Neural cell (in vitro differentiated cells): ENCODE data around the gene CKM.

Experiments
- EP300 ChIP-seq: fragments of 450-650 bp; conservative IDR thresholded peaks from 2 replicates; pipeline ENCODE4 v1.6.1; 2014; ENCODE audit warnings: antibody characterized with exemption, mild to moderate bottlenecking, moderate library complexity; ENCODE audit not compliant: poor library complexity, severe bottlenecking
- EZH2 ChIP-seq: fragments of 200-600, 300-800 bp; shearing (Covaris generic), sonication (generic); IDR thresholded peaks from 2 replicates; pipeline ENCODE4 v1.6.1; 2014; ENCODE audit warnings: antibody characterized with exemption, low read length, borderline replicate concordance, mild to moderate bottlenecking; ENCODE audit not compliant: insufficient read depth, poor library complexity, severe bottlenecking
- MXI1 ChIP-seq: fragments of 450-650 bp; conservative IDR thresholded peaks from 2 replicates; pipeline ENCODE4 v1.6.1; 2014; ENCODE audit warnings: antibody characterized with exemption, mild to moderate bottlenecking; ENCODE audit not compliant: poor library complexity, severe bottlenecking
- POLR2AphosphoS5 ChIP-seq: IDR thresholded peaks from 2 replicates; pipeline ENCODE4 v1.6.1; 2012
- RAD21 ChIP-seq: fragments of 450-650 bp; conservative IDR thresholded peaks from 2 replicates; pipeline ENCODE4 v1.6.1; 2014; ENCODE audit warnings: antibody characterized with exemption, mild to moderate bottlenecking, moderate library complexity
- SMC3 ChIP-seq: fragments of 450-650 bp; conservative IDR thresholded peaks from 2 replicates; pipeline ENCODE4 v1.6.1; 2014; ENCODE audit warnings: antibody characterized with exemption, mild to moderate bottlenecking, moderate library complexity; ENCODE audit not compliant: poor library complexity
- TAF1 ChIP-seq: IDR thresholded peaks from 2 replicates; pipeline ENCODE4 v1.6.1; 2012; ENCODE audit warnings: low read depth
- TF ChIP-seq, protein P1 (sequence below): fragments of 450-650 bp; IDR thresholded peaks from 2 replicates; pipeline ENCODE4 v1.5.1; 2014; ENCODE audit warnings: antibody characterized with exemption, mild to moderate bottlenecking, moderate library complexity; ENCODE audit not compliant: poor library complexity, severe bottlenecking
- TF ChIP-seq, protein P2 (sequence below): IDR thresholded peaks from 2 replicates; pipeline ENCODE4 v1.6.1; 2012; ENCODE audit warnings: borderline replicate concordance

DNA sequence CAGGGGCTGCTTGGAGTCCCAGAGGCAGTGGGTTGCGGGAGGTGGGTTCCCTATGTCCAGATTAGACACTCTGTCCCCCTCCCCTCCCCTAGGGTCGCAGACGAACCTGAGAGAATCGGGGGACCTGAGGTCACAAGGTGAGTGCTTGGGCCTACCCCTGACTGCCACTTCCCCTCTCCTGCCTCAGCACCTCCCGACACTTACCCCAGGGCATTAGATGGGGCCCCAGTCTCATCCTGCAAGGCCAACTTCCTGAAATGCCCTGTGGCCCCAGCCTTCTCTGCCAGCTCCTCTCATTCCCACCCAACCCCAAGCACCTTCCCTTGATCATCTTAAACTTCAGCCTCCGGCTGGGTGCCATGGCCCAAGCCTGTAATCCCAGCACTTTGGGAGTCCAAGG is 23.0 kb downstream of the CKM start:
- TF ChIP-seq EZH2 (no peak), EP300 (no peak), POLR2AphosphoS5 (no peak), RAD21 (no peak), TAF1 (no peak), SMC3 (no peak), MXI1 (no peak)
- TF ChIP-seq, protein P1, sequence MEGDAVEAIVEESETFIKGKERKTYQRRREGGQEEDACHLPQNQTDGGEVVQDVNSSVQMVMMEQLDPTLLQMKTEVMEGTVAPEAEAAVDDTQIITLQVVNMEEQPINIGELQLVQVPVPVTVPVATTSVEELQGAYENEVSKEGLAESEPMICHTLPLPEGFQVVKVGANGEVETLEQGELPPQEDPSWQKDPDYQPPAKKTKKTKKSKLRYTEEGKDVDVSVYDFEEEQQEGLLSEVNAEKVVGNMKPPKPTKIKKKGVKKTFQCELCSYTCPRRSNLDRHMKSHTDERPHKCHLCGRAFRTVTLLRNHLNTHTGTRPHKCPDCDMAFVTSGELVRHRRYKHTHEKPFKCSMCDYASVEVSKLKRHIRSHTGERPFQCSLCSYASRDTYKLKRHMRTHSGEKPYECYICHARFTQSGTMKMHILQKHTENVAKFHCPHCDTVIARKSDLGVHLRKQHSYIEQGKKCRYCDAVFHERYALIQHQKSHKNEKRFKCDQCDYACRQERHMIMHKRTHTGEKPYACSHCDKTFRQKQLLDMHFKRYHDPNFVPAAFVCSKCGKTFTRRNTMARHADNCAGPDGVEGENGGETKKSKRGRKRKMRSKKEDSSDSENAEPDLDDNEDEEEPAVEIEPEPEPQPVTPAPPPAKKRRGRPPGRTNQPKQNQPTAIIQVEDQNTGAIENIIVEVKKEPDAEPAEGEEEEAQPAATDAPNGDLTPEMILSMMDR: no peak
- TF ChIP-seq, protein P2, sequence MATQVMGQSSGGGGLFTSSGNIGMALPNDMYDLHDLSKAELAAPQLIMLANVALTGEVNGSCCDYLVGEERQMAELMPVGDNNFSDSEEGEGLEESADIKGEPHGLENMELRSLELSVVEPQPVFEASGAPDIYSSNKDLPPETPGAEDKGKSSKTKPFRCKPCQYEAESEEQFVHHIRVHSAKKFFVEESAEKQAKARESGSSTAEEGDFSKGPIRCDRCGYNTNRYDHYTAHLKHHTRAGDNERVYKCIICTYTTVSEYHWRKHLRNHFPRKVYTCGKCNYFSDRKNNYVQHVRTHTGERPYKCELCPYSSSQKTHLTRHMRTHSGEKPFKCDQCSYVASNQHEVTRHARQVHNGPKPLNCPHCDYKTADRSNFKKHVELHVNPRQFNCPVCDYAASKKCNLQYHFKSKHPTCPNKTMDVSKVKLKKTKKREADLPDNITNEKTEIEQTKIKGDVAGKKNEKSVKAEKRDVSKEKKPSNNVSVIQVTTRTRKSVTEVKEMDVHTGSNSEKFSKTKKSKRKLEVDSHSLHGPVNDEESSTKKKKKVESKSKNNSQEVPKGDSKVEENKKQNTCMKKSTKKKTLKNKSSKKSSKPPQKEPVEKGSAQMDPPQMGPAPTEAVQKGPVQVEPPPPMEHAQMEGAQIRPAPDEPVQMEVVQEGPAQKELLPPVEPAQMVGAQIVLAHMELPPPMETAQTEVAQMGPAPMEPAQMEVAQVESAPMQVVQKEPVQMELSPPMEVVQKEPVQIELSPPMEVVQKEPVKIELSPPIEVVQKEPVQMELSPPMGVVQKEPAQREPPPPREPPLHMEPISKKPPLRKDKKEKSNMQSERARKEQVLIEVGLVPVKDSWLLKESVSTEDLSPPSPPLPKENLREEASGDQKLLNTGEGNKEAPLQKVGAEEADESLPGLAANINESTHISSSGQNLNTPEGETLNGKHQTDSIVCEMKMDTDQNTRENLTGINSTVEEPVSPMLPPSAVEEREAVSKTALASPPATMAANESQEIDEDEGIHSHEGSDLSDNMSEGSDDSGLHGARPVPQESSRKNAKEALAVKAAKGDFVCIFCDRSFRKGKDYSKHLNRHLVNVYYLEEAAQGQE: no peak
